ENCODE data around the gene CAMSAP3.

Gene CAMSAP3

GRCh38 chr19:7564866-7565265, 30.8 kb upstream of the CAMSAP3 start:
- Histone ChIP-seq H3K4me1 (ENCODE audit: insufficient read depth, low read length) (no peaks in the 10 kb centered on the region), H4K20me1 (ENCODE audit: insufficient read depth, low read length) (no peaks in the 10 kb centered on the region; the same call in 1 of the 2 replicates), H3K9me3 (ENCODE audit: insufficient read depth, low read length, severe bottlenecking) (no peaks in the 10 kb centered on the region), H3K4me2 (ENCODE audit: insufficient read depth, low read length) (no peak overlapping the region), H3K27me3 (ENCODE audit: insufficient read depth, low read length, poor library complexity) (no peaks in the 10 kb centered on the region), H3K4me3 (ENCODE audit: low read depth in 1 of 2, low read length in 2 of 2) (no peak overlapping the region), H3K79me2 (ENCODE audit: insufficient read depth, low read length) (no peaks in the 10 kb centered on the region), H3K36me3 (ENCODE audit: insufficient read depth, low read length) (no peaks in the 10 kb centered on the region), H2AFZ (ENCODE audit: low read depth, low read length) (no peak overlapping the region), H3K9ac (ENCODE audit: low read depth, low read length) (no peak overlapping the region), H3K27ac (ENCODE audit: low read length) (no peak overlapping the region)
- no peak for TF ChIP-seq CTCF (IDR thresholded peaks at IDR 0.05; ENCODE audit: borderline replicate concordance, extremely low read depth, low read length, poor library complexity, severe bottlenecking)
- no peak for TF ChIP-seq EZH2 (IDR thresholded peaks at IDR 0.05; ENCODE audit: borderline replicate concordance, low read depth, low read length, severe bottlenecking)
- ATAC-seq (ENCODE audit: insufficient read depth, low read depth) = no peak
- no peak for DNase-seq

GRCh38 chr19:7565332-7565731, 30.3 kb upstream of the CAMSAP3 start:
- Histone ChIP-seq H2AFZ (ENCODE audit: low read depth, low read length) (no peak overlapping the region), H3K4me3 (ENCODE audit: low read depth in 1 of 2, low read length in 2 of 2) (no peak overlapping the region), H3K4me2 (ENCODE audit: insufficient read depth, low read length) (no peak overlapping the region), H3K4me1 (ENCODE audit: insufficient read depth, low read length) (no peaks in the 10 kb centered on the region), H3K27me3 (ENCODE audit: insufficient read depth, low read length, poor library complexity) (no peaks in the 10 kb centered on the region), H3K27ac (ENCODE audit: low read length) (no peak overlapping the region), H3K79me2 (ENCODE audit: insufficient read depth, low read length) (no peaks in the 10 kb centered on the region), H3K36me3 (ENCODE audit: insufficient read depth, low read length) (no peaks in the 10 kb centered on the region), H3K9me3 (ENCODE audit: insufficient read depth, low read length, severe bottlenecking) (no peaks in the 10 kb centered on the region), H4K20me1 (ENCODE audit: insufficient read depth, low read length) (no peaks in the 10 kb centered on the region; the same call in 1 of the 2 replicates), H3K9ac (ENCODE audit: low read depth, low read length) (no peak overlapping the region)
- TF ChIP-seq EZH2 (IDR thresholded peaks at IDR 0.05; ENCODE audit: borderline replicate concordance, low read depth, low read length, severe bottlenecking) (no peak), CTCF (IDR thresholded peaks at IDR 0.05; ENCODE audit: borderline replicate concordance, extremely low read depth, low read length, poor library complexity, severe bottlenecking) (no peak)
- DNase-seq (no peak), ATAC-seq (ENCODE audit: insufficient read depth, low read depth) (no peak)

- Histone ChIP-seq H3K4me2 (ENCODE audit: insufficient read depth, low read length) (no peak overlapping the region), H3K4me1 (ENCODE audit: insufficient read depth, low read length) (no peaks in the 10 kb centered on the region), H3K9me3 (ENCODE audit: insufficient read depth, low read length, severe bottlenecking) (no peaks in the 10 kb centered on the region), H3K9ac (ENCODE audit: low read depth, low read length) (no peak overlapping the region), H3K27ac (ENCODE audit: low read length) (no peak overlapping the region), H3K79me2 (ENCODE audit: insufficient read depth, low read length) (no peaks in the 10 kb centered on the region), H3K27me3 (ENCODE audit: insufficient read depth, low read length, poor library complexity) (no peaks in the 10 kb centered on the region), H3K4me3 (ENCODE audit: low read depth in 1 of 2, low read length in 2 of 2) (no peak overlapping the region), H4K20me1 (ENCODE audit: insufficient read depth, low read length) (no peaks in the 10 kb centered on the region), H2AFZ (ENCODE audit: low read depth, low read length) (no peak overlapping the region), H3K36me3 (ENCODE audit: insufficient read depth, low read length) (no peaks in the 10 kb centered on the region)
- no peak for DNase-seq
- TF ChIP-seq EZH2 (IDR thresholded peaks at IDR 0.05; ENCODE audit: borderline replicate concordance, low read depth, low read length, severe bottlenecking) = no peak
- TF ChIP-seq CTCF (IDR thresholded peaks at IDR 0.05; ENCODE audit: borderline replicate concordance, extremely low read depth, low read length, poor library complexity, severe bottlenecking) = no peak
- ATAC-seq (ENCODE audit: insufficient read depth, low read depth) = no peak
Observed at GRCh38 chr19:7570761-7571160, 24.9 kb upstream of the CAMSAP3 start.

Data from DND-41 (cell line).